GM13976 (cell line): ENCODE measurements around the gene GPC5.

Experiments used
- DNase-seq: peaks from one replicate; pipeline ENCODE4 v3.0.0; 2012; ENCODE audit warnings: low spot score
- in situ Hi-C: fragments of 300-500 bp; cut with MboI; formaldehyde crosslinking; loops from one replicate; pipeline ENCODE4 v1.12.0; 2022; ENCODE audit warnings: low sequenced_read_pairs, mixed read lengths, inconsistent platforms; ENCODE audit not compliant: unreplicated experiment
- TF ChIP-seq, protein P1 (sequence below): IDR thresholded peaks from 2 replicates; pipeline ENCODE4 v1.5.1; 2012; ENCODE audit warnings: borderline replicate concordance, mild to moderate bottlenecking; ENCODE audit not compliant: insufficient read depth; ENCODE audit errors: extremely low read depth, missing control alignments, control extremely low read depth

GPC5 gene

DNA sequence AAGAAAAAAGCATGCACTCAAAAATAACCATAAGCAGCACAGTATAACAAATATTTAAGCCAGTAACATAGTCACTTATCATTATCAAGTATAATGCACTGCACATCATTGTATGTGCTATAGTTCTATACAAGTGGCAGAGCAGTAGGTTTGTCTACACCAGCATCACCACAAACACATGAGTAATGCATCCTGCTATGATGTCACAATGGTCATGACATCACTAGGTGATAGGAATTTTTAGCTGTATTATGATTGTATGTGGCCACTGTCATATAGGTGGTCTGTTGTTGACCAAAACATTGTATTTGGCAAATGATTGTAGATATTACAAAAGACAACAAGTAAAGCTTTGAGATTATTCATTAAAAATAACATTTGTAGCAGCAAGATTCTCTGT lies 967.5 kb downstream of the GPC5 start:
- TF ChIP-seq, protein P1, sequence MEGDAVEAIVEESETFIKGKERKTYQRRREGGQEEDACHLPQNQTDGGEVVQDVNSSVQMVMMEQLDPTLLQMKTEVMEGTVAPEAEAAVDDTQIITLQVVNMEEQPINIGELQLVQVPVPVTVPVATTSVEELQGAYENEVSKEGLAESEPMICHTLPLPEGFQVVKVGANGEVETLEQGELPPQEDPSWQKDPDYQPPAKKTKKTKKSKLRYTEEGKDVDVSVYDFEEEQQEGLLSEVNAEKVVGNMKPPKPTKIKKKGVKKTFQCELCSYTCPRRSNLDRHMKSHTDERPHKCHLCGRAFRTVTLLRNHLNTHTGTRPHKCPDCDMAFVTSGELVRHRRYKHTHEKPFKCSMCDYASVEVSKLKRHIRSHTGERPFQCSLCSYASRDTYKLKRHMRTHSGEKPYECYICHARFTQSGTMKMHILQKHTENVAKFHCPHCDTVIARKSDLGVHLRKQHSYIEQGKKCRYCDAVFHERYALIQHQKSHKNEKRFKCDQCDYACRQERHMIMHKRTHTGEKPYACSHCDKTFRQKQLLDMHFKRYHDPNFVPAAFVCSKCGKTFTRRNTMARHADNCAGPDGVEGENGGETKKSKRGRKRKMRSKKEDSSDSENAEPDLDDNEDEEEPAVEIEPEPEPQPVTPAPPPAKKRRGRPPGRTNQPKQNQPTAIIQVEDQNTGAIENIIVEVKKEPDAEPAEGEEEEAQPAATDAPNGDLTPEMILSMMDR = no peak
- in situ Hi-C loops = no loop called here
- DNase-seq = no peak

DNA sequence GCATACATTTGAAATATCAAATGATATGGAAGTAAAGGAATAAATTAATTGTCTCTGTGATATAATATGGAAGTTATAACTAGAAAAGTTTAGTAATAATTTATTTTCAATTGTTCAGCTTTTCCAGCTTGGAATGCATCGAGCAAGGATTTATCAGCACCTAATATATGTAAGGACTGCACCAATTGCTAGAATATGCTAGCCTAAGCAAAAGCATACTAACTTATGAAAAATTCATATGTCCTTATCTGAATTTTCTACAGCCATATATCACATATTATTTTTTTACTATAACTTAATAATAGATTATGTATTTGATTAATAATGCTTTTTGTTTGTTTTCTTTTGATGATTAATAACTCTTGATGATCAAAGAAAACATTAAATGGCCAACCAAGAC lies 979.0 kb downstream of the GPC5 start:
- no peak for DNase-seq
- TF ChIP-seq, protein P1 = no peak
- in situ Hi-C loops = no loop called here

DNA sequence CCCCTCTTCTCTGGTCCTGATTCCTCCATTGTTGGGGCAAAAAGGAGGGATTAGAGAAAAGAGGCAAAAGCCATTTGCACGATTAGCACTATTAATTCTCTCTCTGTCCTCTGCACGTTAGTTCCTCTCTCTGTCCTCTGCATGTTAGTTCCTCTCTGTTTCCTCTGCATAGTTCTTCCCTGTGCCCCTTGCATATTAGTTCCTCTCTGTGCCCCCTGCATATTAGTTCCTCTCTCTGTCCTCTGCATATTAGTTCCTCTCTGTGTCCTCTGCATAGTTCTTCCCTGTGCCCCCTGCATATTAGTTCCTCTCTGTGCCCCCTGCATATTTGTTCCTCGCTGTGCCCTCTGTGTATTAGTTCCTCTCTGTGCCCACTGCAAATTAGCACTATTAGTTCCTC lies 981.0 kb downstream of the GPC5 start:
- TF ChIP-seq, protein P1 = no peak
- in situ Hi-C loops = no loop called here
- DNase-seq = no peak

DNA sequence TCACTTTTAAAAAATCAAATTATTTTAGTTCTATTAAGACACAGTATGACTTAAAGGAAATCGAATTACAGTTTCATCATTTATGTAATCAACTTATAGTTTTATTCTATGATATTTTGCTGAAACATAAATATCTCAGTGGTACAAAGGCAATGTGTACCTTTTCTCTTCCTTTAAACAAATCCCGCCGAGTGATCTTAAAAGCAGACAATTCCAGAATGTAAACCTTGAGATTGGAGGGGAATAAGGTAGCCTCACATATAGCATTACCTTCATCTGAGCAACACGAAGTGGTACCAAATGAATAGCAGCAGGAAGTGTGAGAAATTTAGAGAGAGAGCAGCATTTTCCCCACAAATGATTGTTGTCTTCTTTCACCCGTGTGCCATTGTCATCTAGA lies 986.0 kb downstream of the GPC5 start:
- DNase-seq = no peak
- in situ Hi-C loops = no loop called here
- TF ChIP-seq, protein P1 = no peak

DNA sequence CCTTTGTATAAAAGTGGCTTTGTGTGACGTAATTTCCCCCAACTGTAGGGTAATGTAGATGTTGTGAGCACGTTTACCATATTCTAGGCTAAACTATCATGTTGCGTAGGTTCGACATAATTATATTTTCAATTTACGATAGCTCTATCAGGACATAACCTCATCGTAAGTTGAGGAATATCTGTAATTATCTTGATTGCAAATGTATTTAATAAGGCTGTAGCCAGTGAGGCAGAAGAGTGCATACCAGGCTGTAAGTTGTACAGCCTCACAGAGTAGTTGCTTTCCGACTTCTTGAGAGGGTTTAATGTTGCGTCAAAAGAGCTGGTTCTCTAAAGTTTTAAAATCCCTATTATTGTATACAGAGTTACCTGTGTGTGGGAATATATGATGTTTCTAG lies 988.8 kb downstream of the GPC5 start:
- in situ Hi-C loops = no loop called here
- TF ChIP-seq, protein P1 = no peak
- no peak for DNase-seq

DNA sequence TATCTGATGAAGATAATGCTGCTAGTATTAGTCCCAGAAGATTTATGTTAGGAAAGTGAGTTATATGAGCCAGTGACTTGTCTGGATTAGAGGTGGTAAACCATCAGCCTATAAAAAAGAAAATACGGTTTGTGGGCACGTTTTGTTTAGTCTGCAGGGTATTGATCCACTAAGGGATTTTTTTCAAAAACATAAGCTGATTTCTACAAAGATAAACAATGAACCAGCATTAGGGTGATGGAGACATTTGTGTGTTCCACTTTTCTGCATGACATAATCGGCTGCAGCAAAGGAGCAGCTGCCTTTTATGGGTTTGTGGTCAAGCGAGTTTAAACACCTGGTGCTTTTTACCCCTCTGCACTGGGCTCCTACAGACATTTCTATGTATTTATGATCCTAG lies 991.8 kb downstream of the GPC5 start:
- in situ Hi-C loops = no loop called here
- DNase-seq = no peak
- TF ChIP-seq, protein P1 = no peak

DNA sequence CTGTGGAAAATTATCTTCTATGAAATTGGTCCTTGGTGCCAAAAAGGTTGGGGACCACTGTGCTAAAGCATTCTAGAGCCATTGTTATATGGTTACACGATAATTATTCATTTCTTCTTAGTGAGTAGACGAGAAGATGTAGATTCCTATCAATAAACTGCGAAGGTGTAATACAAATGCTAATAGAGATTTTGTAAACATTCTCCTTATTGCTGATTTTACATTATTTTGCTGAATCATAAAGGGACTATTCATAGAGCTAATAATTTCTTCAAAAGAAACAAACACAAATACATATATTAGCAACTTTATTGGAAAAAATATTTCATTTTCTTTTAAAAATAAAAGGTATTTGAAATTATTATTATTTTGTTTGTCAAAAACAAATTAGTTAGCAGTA lies 1005.2 kb downstream of the GPC5 start:
- DNase-seq = no peak
- in situ Hi-C loops = no loop called here
- TF ChIP-seq, protein P1 = no peak
